Endothelial cell of umbilical vein (primary cell): ENCODE data around the gene RASAL2. TPM values are rescaled to one million over a fixed set of nuclear protein-coding genes. Genes with fewer than 3 reads are reported as not detected.
A peak's percentile ranks its signal among the peaks of the same experiment; 100 is the strongest.

ENCODE experiments used
- BruUV-seq: library from RNA; stranded (reverse); fragments of 400-500 nt; replicated peaks from 2 replicates; lab custom pipeline; 2021; lab: Mats Ljungman, UMichigan
- CTCF ChIA-PET: fragments of 300-600, 350-600 bp; sonication (Branson Sonifier 250); formaldehyde crosslinking; loops from one replicate; lab custom pipeline; 2021; ENCODE audit warnings: antibody characterized with exemption, inconsistent platforms; lab: Charles Lee
- POLR2A ChIA-PET: fragments of 300-600, 350-600 bp; sonication (Branson Sonifier 250); formaldehyde crosslinking; loops from one replicate; lab custom pipeline; 2021; ENCODE audit warnings: antibody characterized with exemption, inconsistent platforms; lab: Charles Lee
- DNase-seq: peaks from one replicate; pipeline ENCODE4 v3.0.0-alpha.2; 2011; ENCODE audit warnings: low read depth, low spot score
- FAIRE-seq: peaks from 2 replicates; lab custom pipeline; 2011; peaks lifted over from hg19 to GRCh38; lab: Jason Lieb, UNC
- H2AFZ ChIP-seq: 2 replicates; pipeline ENCODE4 v1.6.0; 2012; ENCODE audit warnings: low read depth, low read length, control low read depth, inconsistent platforms
- H3K27ac ChIP-seq: 2 replicates; pipeline ENCODE4 v1.5.1; 2011; ENCODE audit warnings: low read depth, mild to moderate bottlenecking, control low read depth, low read length, moderate library complexity; ENCODE audit not compliant: insufficient read depth
- H3K27me3 ChIP-seq, 2 experiments: 2 replicates each; pipeline versions ENCODE4 v1.6.0 to v1.6.1; 2011; ENCODE audit warnings: low read length in 2 of 2, mixed read lengths in 1 of 2; ENCODE audit not compliant: control insufficient read depth in 2 of 2, insufficient read depth in 2 of 2
- H3K36me3 ChIP-seq, 2 experiments: 2 replicates in 1 of 2; 3 replicates in 1 of 2; pipeline ENCODE4 v1.5.1; 2011; ENCODE audit warnings: low read length in 2 of 2, mild to moderate bottlenecking in 1 of 2, moderate library complexity in 1 of 2; ENCODE audit not compliant: control insufficient read depth in 2 of 2, insufficient read depth in 2 of 2; ENCODE audit errors: extremely low read depth in 1 of 2
- H3K4me1 ChIP-seq: 3 replicates; pipeline ENCODE4 v1.5.1; 2011; ENCODE audit warnings: mild to moderate bottlenecking, low read length; ENCODE audit not compliant: control insufficient read depth, insufficient read depth; ENCODE audit errors: extremely low read depth
- H3K4me2 ChIP-seq: 2 replicates; pipeline ENCODE4 v1.6.1; 2011; ENCODE audit warnings: low read length, control low read depth, mixed read lengths; ENCODE audit not compliant: insufficient read depth
- H3K4me3 ChIP-seq, 3 experiments: fragments of 200-600 bp in 1 of 3; sonication (generic), shearing (Covaris generic) in 1 of 3; replicated peaks in 1 of 3; 2 replicates each; pipeline ENCODE4 v1.5.1; 2011 to 2016; ENCODE audit warnings: control low read depth in 3 of 3, low read length in 3 of 3, mild to moderate bottlenecking in 2 of 3, inconsistent platforms in 1 of 3, low read depth in 1 of 3, moderate library complexity in 1 of 3; ENCODE audit not compliant: insufficient read depth in 1 of 3
- H3K79me2 ChIP-seq: 2 replicates; pipeline ENCODE4 v1.6.0; 2012; ENCODE audit warnings: low read length, inconsistent platforms; ENCODE audit not compliant: control insufficient read depth, insufficient read depth
- H3K9ac ChIP-seq: replicated peaks from 2 replicates; pipeline ENCODE3; 2011; ENCODE audit warnings: low read length, control low read depth; ENCODE audit not compliant: insufficient read depth; ENCODE audit errors: extremely low read depth
- H3K9me1 ChIP-seq: replicated peaks from 3 replicates; pipeline ENCODE4 v1.6.0; 2011; ENCODE audit warnings: mild to moderate bottlenecking, low read length; ENCODE audit not compliant: control insufficient read depth, insufficient read depth; ENCODE audit errors: extremely low read depth
- H3K9me3 ChIP-seq: replicated peaks from 2 replicates; pipeline ENCODE4 v1.5.1; 2012; ENCODE audit warnings: low read length, inconsistent platforms; ENCODE audit not compliant: control insufficient read depth, insufficient read depth
- H4K20me1 ChIP-seq: replicated peaks from 2 replicates; pipeline ENCODE3; 2011; ENCODE audit warnings: mild to moderate bottlenecking, low read length; ENCODE audit not compliant: control insufficient read depth, insufficient read depth; ENCODE audit errors: extremely low read depth
- EZH2 ChIP-seq: IDR thresholded peaks from 2 replicates; pipeline ENCODE4 v1.6.1; 2012; ENCODE audit warnings: borderline replicate concordance, low read depth, mild to moderate bottlenecking, moderate library complexity, low read length, inconsistent platforms; ENCODE audit not compliant: severe bottlenecking
- FOS ChIP-seq: IDR thresholded peaks from 2 replicates; pipeline ENCODE4 v1.6.1; 2011; ENCODE audit warnings: mild to moderate bottlenecking, low read length, moderate library complexity, borderline replicate concordance; ENCODE audit not compliant: insufficient read depth
- GATA2 ChIP-seq: IDR thresholded peaks from 2 replicates; pipeline ENCODE4 v1.7.0; 2011; ENCODE audit warnings: low read depth, mild to moderate bottlenecking, moderate library complexity, mixed read lengths, low read length; ENCODE audit not compliant: insufficient read length, insufficient read depth
- JUN ChIP-seq: IDR thresholded peaks from 2 replicates; pipeline ENCODE4 v1.6.1; 2011; ENCODE audit warnings: borderline replicate concordance, low read depth; ENCODE audit not compliant: insufficient read length, insufficient read depth
- MYC ChIP-seq: IDR thresholded peaks from one replicate; pipeline ENCODE4 v1.6.1; 2011; ENCODE audit warnings: mild to moderate bottlenecking, low read depth, low read length
- POLR2A ChIP-seq: IDR thresholded peaks from 2 replicates; pipeline ENCODE4 v1.6.1; 2012; ENCODE audit warnings: low read depth, mild to moderate bottlenecking, control low read depth, low read length
- POLR2AphosphoS5 ChIP-seq: IDR thresholded peaks from 2 replicates; pipeline ENCODE4 v1.6.1; 2012; ENCODE audit warnings: low read depth, mild to moderate bottlenecking, control low read depth, low read length, moderate library complexity; ENCODE audit not compliant: insufficient read depth
- dilution Hi-C: fragments of 300-500 bp; cut with MboI; formaldehyde crosslinking; loops from one replicate; pipeline ENCODE4 v1.15.0; 2019; ENCODE audit warnings: low sequenced_read_pairs; ENCODE audit not compliant: extremely low pct_ligation_motif_present
- intact Hi-C: fragments of 100-400 bp; cut with micrococcal nuclease; formaldehyde crosslinking; loops from one replicate; pipeline ENCODE4 v1.10.0; 2022
- polyA plus RNA-seq, 4 experiments: library from polyadenylated mRNA; depleted of rRNA in 3 of 4; stranded (reverse) in 3 of 4; unstranded in 1 of 4; fragments of >200 nt; gene quantifications; 2 replicates each; pipeline versions ENCODE4 v1.2.1 to v1.2.3, GENCODE V29; 2011 to 2012; ENCODE audit warnings: missing spikeins in 1 of 4
- total RNA-seq: library from RNA; stranded (reverse); gene quantifications from 2 replicates; pipeline ENCODE4 v1.2.3, GENCODE V29; 2021
- TF ChIP-seq, protein P1 (sequence below), 2 donors: IDR thresholded peaks; 1 replicate in 1 of 2; 2 replicates in 1 of 2; pipeline ENCODE4 v1.5.1; 2011; ENCODE audit warnings: low read length in 2 of 2, mild to moderate bottlenecking in 2 of 2, moderate library complexity in 2 of 2, control low read depth in 1 of 2, inconsistent platforms in 1 of 2, low read depth in 1 of 2; ENCODE audit not compliant: insufficient read depth in 1 of 2; ENCODE audit errors: extremely low read depth in 1 of 2
- TF ChIP-seq, protein P2 (sequence below): IDR thresholded peaks from 2 replicates; pipeline ENCODE4 v1.6.1; 2011; ENCODE audit not compliant: insufficient read depth, insufficient read length

RASAL2 gene
- total and polyA plus RNA-seq, 2 donors (not counting 3 experiments of a cell fraction or from before 2014, with no cell fraction given): 12.5 to 15.5 TPM

DNA sequence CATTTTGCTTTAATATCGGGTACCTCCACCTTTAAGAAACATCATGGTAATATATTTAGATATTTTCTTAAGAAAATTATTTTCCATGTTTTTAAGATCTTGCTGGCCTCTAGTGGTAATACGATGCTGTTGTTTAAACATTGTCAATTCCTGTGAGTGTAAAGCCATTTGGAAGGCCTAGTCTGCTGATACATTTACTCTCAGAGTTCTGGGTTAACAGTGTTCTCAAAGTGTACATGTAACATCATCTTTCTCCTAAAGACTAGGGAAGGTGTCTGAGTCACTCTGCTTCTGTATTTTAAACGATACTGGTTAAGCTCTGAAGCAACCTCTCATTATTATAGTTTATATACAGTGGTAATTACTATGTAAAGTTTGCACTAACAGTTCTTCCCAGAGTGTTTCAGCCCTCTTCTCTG is 189.1 kb downstream of the RASAL2 start:
- TF ChIP-seq, protein P1, sequence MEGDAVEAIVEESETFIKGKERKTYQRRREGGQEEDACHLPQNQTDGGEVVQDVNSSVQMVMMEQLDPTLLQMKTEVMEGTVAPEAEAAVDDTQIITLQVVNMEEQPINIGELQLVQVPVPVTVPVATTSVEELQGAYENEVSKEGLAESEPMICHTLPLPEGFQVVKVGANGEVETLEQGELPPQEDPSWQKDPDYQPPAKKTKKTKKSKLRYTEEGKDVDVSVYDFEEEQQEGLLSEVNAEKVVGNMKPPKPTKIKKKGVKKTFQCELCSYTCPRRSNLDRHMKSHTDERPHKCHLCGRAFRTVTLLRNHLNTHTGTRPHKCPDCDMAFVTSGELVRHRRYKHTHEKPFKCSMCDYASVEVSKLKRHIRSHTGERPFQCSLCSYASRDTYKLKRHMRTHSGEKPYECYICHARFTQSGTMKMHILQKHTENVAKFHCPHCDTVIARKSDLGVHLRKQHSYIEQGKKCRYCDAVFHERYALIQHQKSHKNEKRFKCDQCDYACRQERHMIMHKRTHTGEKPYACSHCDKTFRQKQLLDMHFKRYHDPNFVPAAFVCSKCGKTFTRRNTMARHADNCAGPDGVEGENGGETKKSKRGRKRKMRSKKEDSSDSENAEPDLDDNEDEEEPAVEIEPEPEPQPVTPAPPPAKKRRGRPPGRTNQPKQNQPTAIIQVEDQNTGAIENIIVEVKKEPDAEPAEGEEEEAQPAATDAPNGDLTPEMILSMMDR (IDR thresholded peaks at IDR 0.05; ENCODE audit: extremely low read depth in 1 of 2, insufficient read depth in 1 of 2, low read depth in 1 of 2, low read length in 2 of 2): peak; percentile 28 to 34
- TF ChIP-seq, protein P2, sequence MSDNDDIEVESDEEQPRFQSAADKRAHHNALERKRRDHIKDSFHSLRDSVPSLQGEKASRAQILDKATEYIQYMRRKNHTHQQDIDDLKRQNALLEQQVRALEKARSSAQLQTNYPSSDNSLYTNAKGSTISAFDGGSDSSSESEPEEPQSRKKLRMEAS: no peak
- no peak overlapping the region for H3K9ac ChIP-seq

DNA sequence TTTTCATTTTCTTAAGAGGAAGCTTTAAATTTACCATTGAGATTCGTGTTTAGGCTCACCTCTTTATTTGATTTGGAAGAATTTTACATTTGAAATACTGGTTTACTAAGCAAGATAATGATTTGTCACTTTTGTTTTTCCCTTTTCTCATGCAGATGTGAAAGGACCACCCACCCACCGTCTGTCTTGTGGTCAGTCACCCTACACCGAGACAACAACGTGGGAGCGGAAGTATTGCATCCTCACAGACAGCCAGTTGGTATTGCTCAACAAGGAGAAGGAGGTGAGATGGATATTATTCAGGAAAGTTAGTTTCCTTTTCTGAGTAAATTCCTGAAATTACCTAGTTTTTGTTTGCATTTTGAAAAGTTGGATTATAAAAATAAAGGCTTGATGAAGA is 189.5 kb downstream of the RASAL2 start:
- Histone ChIP-seq H3K9ac (no peak overlapping the region), H3K4me2 (no peak overlapping the region), H3K9me3 (no peaks in the 10 kb centered on the region), H3K4me1 (no peaks in the 10 kb centered on the region), H3K9me1 (no peaks in the 10 kb centered on the region), H3K79me2 (no peaks in the 10 kb centered on the region), H3K27ac (no peak overlapping the region), H3K4me3 (no peak overlapping the region), H3K36me3 (no peaks in the 10 kb centered on the region), H2AFZ (no peak overlapping the region), H4K20me1 (no peaks in the 10 kb centered on the region), H3K27me3 (no peaks in the 10 kb centered on the region)
- intact Hi-C loops (loop anchor here (1.0 to 10.0 kb wide), 3 partner anchors 251 to 1389 kb away; no protein-coding TSS in a partner anchor), dilution Hi-C loops (no loop called here)
- ChIA-PET CTCF (interaction anchor here (0.9 to 6.9 kb wide), 10 partner anchors 15 to 338 kb away, joined by 3 to 252 read pairs (median 10); partner anchors contain the start of gene RASAL2), POLR2A (no interaction called here)
- BruUV-seq: no TSS peak
- DNase-seq (no peak), FAIRE-seq (no peak)
- TF ChIP-seq, protein P1 (IDR thresholded peaks at IDR 0.05; ENCODE audit: extremely low read depth in 1 of 2, insufficient read depth in 1 of 2, low read depth in 1 of 2, low read length in 2 of 2): no peak
- TF ChIP-seq EZH2 (no peak), JUN (no peak), GATA2 (no peak), FOS (no peak), POLR2AphosphoS5 (no peak), POLR2A (no peak), MYC (no peak)
- TF ChIP-seq, protein P2: no peak

More for the DNA sequence above, 189.1 kb downstream of the RASAL2 start:
- dilution Hi-C loops (no loop called here), intact Hi-C loops (loop anchor here (1.0 to 10.0 kb wide), 5 partner anchors 93 to 1388 kb away; partner anchors contain the start of gene RASAL2)
- H3K4me3 ChIP-seq: no peak overlapping the region
- H3K79me2 ChIP-seq: no peaks in the 10 kb centered on the region
- DNase-seq: peak; percentile 69
- no peaks in the 10 kb centered on the region for H3K9me1 ChIP-seq
- BruUV-seq: no TSS peak
- POLR2A ChIA-PET: no interaction called here
- CTCF ChIA-PET: interaction anchor here (0.8 to 6.9 kb wide), 25 partner anchors 9 to 1385 kb away, joined by 3 to 252 read pairs (median 4); partner anchors contain the start of gene RASAL2
- no peaks in the 10 kb centered on the region for H4K20me1 ChIP-seq
- H3K27ac ChIP-seq: no peak overlapping the region
- H2AFZ ChIP-seq: no peak overlapping the region
- H3K4me1 ChIP-seq: no peaks in the 10 kb centered on the region
- FAIRE-seq: peak; percentile 78
- H3K4me2 ChIP-seq: no peak overlapping the region
- no peaks in the 10 kb centered on the region for H3K9me3 ChIP-seq
- no peaks in the 10 kb centered on the region for H3K36me3 ChIP-seq
- H3K27me3 ChIP-seq: no peaks in the 10 kb centered on the region
